ENCODE data around the gene MGMT.

- TF ChIP-seq, protein P1, sequence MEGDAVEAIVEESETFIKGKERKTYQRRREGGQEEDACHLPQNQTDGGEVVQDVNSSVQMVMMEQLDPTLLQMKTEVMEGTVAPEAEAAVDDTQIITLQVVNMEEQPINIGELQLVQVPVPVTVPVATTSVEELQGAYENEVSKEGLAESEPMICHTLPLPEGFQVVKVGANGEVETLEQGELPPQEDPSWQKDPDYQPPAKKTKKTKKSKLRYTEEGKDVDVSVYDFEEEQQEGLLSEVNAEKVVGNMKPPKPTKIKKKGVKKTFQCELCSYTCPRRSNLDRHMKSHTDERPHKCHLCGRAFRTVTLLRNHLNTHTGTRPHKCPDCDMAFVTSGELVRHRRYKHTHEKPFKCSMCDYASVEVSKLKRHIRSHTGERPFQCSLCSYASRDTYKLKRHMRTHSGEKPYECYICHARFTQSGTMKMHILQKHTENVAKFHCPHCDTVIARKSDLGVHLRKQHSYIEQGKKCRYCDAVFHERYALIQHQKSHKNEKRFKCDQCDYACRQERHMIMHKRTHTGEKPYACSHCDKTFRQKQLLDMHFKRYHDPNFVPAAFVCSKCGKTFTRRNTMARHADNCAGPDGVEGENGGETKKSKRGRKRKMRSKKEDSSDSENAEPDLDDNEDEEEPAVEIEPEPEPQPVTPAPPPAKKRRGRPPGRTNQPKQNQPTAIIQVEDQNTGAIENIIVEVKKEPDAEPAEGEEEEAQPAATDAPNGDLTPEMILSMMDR (IDR thresholded peaks at IDR 0.05; ENCODE audit: low read depth, low read length, missing input control), result no peak
- TF ChIP-seq, protein P2, sequence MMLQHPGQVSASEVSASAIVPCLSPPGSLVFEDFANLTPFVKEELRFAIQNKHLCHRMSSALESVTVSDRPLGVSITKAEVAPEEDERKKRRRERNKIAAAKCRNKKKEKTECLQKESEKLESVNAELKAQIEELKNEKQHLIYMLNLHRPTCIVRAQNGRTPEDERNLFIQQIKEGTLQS (IDR thresholded peaks at IDR 0.05), result no peak
- TF ChIP-seq EGR1 (IDR thresholded peaks at IDR 0.05; ENCODE audit: low read depth in 2 of 2) (no peak), GABPA (IDR thresholded peaks at IDR 0.05 in 1 of 2, conservative IDR thresholded peaks at IDR 0.05 in 1 of 2) (no peak), TAF1 (conservative IDR thresholded peaks at IDR 0.05) (no peak), RXRA (IDR thresholded peaks at IDR 0.05) (no peak), MAX (IDR thresholded peaks at IDR 0.05) (no peak), RAD21 (IDR thresholded peaks at IDR 0.05) (no peak), YY1 (IDR thresholded peaks at IDR 0.05) (no peak)
- TF ChIP-seq, protein P3, sequence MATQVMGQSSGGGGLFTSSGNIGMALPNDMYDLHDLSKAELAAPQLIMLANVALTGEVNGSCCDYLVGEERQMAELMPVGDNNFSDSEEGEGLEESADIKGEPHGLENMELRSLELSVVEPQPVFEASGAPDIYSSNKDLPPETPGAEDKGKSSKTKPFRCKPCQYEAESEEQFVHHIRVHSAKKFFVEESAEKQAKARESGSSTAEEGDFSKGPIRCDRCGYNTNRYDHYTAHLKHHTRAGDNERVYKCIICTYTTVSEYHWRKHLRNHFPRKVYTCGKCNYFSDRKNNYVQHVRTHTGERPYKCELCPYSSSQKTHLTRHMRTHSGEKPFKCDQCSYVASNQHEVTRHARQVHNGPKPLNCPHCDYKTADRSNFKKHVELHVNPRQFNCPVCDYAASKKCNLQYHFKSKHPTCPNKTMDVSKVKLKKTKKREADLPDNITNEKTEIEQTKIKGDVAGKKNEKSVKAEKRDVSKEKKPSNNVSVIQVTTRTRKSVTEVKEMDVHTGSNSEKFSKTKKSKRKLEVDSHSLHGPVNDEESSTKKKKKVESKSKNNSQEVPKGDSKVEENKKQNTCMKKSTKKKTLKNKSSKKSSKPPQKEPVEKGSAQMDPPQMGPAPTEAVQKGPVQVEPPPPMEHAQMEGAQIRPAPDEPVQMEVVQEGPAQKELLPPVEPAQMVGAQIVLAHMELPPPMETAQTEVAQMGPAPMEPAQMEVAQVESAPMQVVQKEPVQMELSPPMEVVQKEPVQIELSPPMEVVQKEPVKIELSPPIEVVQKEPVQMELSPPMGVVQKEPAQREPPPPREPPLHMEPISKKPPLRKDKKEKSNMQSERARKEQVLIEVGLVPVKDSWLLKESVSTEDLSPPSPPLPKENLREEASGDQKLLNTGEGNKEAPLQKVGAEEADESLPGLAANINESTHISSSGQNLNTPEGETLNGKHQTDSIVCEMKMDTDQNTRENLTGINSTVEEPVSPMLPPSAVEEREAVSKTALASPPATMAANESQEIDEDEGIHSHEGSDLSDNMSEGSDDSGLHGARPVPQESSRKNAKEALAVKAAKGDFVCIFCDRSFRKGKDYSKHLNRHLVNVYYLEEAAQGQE (IDR thresholded peaks at IDR 0.05), result no peak
Measured at GRCh38 chr10:129683920-129684319, 216.9 kb downstream of the MGMT start.

All from liver (tissue), 3 donors.